ENCODE data around the gene SART1.

DNA sequence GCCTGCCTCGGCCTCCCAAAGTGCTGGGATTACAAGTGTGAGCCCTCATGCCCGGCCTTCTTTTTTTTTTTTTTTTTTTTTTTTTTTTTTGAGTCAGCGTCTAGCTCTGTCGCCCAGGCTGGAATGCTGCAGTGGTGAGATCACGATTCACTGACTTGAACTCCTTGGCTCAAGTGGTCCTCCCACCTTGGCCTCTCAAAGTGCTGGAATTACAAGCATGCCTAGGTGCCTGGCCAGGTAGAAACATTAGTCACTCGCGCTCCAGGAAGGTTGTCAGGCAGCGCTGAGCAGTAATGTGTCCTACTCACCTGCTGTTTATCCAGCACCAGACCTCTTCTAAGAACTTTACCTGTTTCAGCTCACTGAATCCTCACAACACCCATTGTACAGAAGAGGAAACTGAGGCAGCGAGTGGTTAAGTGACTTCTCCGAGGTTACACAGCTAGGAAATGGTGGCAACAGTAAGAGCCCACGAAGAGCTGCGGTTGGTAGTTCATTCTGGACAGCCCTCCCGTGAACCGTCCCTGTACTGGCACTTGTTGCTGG is 49.8 kb downstream of the SART1 start:
- TF ChIP-seq, protein P1, sequence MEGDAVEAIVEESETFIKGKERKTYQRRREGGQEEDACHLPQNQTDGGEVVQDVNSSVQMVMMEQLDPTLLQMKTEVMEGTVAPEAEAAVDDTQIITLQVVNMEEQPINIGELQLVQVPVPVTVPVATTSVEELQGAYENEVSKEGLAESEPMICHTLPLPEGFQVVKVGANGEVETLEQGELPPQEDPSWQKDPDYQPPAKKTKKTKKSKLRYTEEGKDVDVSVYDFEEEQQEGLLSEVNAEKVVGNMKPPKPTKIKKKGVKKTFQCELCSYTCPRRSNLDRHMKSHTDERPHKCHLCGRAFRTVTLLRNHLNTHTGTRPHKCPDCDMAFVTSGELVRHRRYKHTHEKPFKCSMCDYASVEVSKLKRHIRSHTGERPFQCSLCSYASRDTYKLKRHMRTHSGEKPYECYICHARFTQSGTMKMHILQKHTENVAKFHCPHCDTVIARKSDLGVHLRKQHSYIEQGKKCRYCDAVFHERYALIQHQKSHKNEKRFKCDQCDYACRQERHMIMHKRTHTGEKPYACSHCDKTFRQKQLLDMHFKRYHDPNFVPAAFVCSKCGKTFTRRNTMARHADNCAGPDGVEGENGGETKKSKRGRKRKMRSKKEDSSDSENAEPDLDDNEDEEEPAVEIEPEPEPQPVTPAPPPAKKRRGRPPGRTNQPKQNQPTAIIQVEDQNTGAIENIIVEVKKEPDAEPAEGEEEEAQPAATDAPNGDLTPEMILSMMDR (conservative IDR thresholded peaks at IDR 0.05; ENCODE audit: low read depth, low read length) = no peak
- TF ChIP-seq EZH2 (IDR thresholded peaks at IDR 0.05; ENCODE audit: low read length, unreplicated experiment) = no peak
- no peak for TF ChIP-seq EZH2phosphoT487 (IDR thresholded peaks at IDR 0.05; ENCODE audit: borderline replicate concordance, low read length)
